EH (cell line): ENCODE results near the gene DCLRE1C.
A peak's percentile ranks its signal among the peaks of the same experiment; 100 is the strongest.
"Not testable (repeated sequence)": the region's sequence is repeated elsewhere in the genome, so short reads cannot be mapped to it uniquely, and the experiment has no call there.

ENCODE experiments used
- DNase-seq: peaks from one replicate; pipeline ENCODE4 v3.0.0-alpha.2; 2015; ENCODE audit warnings: low read depth

DCLRE1C gene

DNA sequence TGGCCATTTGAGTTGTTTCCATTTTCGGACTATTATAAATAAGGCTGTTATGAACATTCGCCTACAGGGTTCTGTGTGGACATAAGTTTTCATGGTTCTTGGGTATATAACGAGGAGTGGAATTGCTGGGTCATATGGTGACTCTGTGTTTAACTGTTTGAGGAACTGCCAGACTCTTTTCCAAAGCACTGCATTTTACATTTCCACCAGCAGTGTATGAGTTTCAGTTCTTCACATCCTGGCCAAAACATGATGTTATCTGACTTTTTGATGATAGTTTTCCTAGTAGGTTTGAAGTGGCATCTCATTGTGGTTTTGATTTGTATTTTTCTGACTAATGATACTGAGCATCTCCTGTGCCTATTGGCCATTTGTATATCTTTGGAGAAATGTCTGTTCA is 69.8 kb downstream of the DCLRE1C start:
- peak; percentile 26 for DNase-seq

DNA sequence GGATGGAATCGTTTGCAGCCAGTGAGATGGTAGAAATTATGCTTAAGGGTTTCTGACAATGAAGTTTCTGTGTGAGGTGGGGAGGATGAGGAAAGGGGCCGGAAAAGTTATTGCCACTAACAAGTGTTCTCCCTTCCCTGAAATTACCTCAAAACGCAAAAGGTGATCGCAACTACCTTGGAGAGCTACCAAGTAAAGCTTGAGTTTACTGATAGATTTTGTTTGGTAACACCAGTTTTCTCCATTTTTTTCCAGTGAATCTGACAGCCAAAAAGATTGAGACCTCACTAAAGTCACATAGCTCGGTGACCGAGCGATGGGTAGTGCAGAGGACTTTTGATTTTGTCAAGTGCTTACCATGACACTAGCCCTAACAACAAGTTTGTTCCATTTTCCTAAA is 73.7 kb downstream of the DCLRE1C start:
- no peak for DNase-seq

- no peak for DNase-seq
Measured at GRCh38 chr10:14879928-14880193, 74.0 kb downstream of the DCLRE1C start.

DNA sequence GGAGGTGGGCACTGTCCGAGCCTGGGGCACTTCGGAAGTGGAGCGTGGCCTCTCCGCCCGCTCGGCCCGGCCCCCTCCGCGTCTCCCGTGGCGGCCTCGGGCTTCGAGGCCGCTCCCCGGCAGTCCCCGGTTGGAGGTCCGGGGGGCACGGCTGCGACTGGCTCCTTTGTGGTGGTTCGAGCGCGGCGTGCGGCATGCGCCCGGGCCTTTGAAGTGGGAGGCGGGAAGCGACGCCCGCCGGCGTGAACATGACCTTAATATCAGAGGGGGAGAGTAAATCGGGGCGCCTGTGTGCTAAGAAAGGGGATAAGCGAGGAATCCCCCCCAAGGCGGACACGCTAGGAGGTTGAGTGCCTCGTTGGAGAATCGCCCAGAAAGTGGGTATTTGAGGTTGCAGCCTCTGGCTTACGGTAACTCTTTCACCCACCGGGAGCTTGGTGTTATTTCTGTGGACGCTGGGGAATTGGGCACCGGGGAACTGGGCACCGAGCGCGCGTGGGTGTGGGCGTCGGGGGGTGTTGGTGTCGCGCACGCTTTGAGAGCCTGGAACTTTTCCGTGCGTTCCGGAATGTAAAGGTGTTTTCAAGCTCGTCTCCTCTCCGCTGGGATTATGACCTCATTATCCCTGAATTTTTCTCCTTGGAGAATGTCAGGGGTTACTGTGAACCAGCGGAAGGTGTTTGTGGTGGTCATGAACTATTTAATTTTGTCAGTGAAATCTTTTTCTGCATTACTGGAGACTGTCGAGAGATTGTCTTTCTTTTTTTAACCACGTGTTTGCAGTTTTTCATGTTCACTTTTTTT is 74.6 kb downstream of the DCLRE1C start:
- DNase-seq, result peak; percentile 25

GRCh38 chr10:14878266-14879123 is 75.4 kb downstream of the DCLRE1C start, which contains the start of gene SUV39H2:
SUV39H2 (plus strand) TSS chr10:14878866; CDS start chr10:14878889, 23 bp downstream.
- DNase-seq, result peak; percentile 95

GRCh38 chr10:14876764-14877163 is 77.1 kb downstream of the DCLRE1C start:
- DNase-seq, result no peak

GRCh38 chr10:14875941-14876340 is 78.0 kb downstream of the DCLRE1C start:
- no peak for DNase-seq

DNA sequence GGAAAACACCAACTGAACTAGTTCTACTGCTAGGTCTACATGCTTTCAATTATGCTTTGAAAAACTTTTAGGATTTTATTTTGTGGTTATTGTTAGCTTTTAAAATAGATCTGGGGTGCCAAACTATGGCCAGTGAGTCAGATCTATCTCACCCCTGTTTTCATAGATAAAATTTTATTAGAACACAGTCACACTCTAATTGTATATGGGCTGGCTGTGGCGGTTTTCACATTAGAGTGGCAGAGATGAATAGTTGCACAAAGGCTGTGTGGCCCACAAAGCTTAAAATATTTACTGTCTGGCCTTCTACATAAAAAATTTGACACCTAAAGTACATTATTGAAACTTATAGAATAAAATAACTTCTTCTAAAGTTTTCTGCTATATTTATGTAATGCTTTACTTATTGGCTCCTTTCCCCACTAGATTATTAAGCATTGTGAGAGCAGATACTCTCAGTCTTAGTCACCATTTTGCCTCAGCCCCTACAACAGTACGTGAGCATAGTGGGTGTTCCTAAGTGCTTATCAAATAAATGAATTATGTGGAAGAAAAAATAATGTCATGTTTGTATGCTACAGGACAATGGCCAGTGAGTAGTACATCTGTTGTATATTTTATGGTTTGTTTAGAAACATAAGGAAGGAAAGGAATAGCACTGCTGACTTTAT is 80.7 kb downstream of the DCLRE1C start:
- peak; percentile 80 for DNase-seq

- DNase-seq, result not testable (repeated sequence)
Measured at GRCh38 chr10:14864871-14865270, 89.0 kb downstream of the DCLRE1C start.

GRCh38 chr10:14864466-14864865 is 89.4 kb downstream of the DCLRE1C start:
- not testable (repeated sequence) for DNase-seq

DNA sequence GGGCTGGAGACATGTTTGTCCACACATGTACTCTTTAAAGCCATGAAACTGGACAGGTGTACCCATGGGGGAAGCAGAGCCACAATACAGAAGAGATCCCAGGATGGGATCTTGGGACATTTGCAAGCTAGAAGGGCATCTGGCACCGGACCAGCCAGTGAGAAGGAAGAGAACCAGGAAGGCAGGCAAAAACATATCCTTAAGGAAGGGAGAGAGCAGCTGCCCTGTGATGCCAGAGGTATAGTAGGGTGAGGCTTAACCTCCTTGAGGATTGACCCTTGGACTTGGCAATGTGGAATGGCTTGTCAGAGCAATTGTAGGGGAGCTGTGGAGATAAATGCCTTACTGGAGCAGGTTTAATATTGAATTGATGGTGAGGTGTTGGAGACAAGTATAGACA is 93.1 kb downstream of the DCLRE1C start:
- no peak for DNase-seq

- no peak for DNase-seq
Measured at GRCh38 chr10:14859775-14860174, 94.1 kb downstream of the DCLRE1C start.

- no peak for DNase-seq
Measured at GRCh38 chr10:14859043-14859442, 94.9 kb downstream of the DCLRE1C start.

GRCh38 chr10:14858338-14858960 is 95.4 kb downstream of the DCLRE1C start:
- no peak for DNase-seq

GRCh38 chr10:14855453-14855852 is 98.4 kb downstream of the DCLRE1C start:
- DNase-seq, result no peak

DNA sequence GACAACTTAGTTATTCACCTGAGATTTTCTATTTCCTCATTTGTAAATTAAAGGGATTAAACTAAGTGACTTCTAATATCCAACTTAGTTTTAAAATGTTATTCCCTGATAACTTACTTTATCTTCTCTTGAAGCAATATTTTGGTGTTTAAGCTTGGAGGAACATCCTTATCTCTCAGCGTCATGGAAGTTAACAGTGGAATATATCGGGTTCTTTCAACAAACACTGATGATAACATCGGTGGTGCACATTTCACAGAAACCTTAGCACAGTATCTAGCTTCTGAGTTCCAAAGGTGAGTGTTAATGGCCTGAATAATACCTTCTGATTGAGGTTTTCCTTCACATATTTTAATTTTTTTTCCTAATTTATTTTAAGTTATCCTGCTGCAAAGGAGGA is 101.7 kb downstream of the DCLRE1C start:
- no peak for DNase-seq
